GM23338 (cell line): ENCODE measurements around the gene FASTKD1. TPM values are rescaled to one million over a fixed set of nuclear protein-coding genes. Genes with fewer than 3 reads are reported as not detected.
"Not testable (repeated sequence)": the region's sequence is repeated elsewhere in the genome, so short reads cannot be mapped to it uniquely, and the experiment has no call there.

Source experiments
- ATAC-seq: fragments of 200-7000 bp; cut with Tn5 transposase; 3 replicates; pipeline ENCODE4 v1.9.1; 2020
- DNase-seq: peaks from one replicate; pipeline ENCODE4 v3.0.0-alpha.2; 2015; ENCODE audit warnings: low spot score
- H2AFZ ChIP-seq: fragments of 200-600 bp; sonication (generic); 2 replicates; pipeline ENCODE4 v1.8.0; 2016; ENCODE audit warnings: antibody characterized with exemption, mild to moderate bottlenecking, moderate library complexity
- H3F3A ChIP-seq: fragments of 200-600 bp; sonication (generic); replicated peaks from 2 replicates; pipeline ENCODE4 v1.8.0; 2017; ENCODE audit warnings: antibody characterized with exemption, mixed run types, low read depth
- H3K27ac ChIP-seq: fragments of 200-600 bp; sonication (generic); 2 replicates; pipeline ENCODE4 v1.6.1; 2016; ENCODE audit warnings: low read depth
- H3K27me3 ChIP-seq: fragments of 200-600 bp; sonication (generic); 2 replicates; pipeline ENCODE4 v1.8.0; 2016; ENCODE audit warnings: mild to moderate bottlenecking, mixed run types, moderate library complexity; ENCODE audit not compliant: insufficient read depth
- H3K36me3 ChIP-seq: fragments of 200-600 bp; sonication (generic); 2 replicates; pipeline ENCODE4 v1.8.0; 2016; ENCODE audit warnings: mild to moderate bottlenecking; ENCODE audit not compliant: insufficient read depth
- H3K4me1 ChIP-seq: fragments of 200-600 bp; sonication (generic); 2 replicates; pipeline ENCODE4 v1.8.0; 2016; ENCODE audit warnings: mild to moderate bottlenecking, moderate library complexity; ENCODE audit not compliant: insufficient read depth
- H3K4me2 ChIP-seq: fragments of 200-600 bp; sonication (generic); 2 replicates; pipeline ENCODE4 v1.7.1; 2017; ENCODE audit warnings: mixed run types
- H3K4me3 ChIP-seq: fragments of 200-600 bp; sonication (generic); 2 replicates; pipeline ENCODE4 v1.6.1; 2016; ENCODE audit warnings: mixed run types
- H3K79me2 ChIP-seq: fragments of 200-600 bp; sonication (generic); replicated peaks from 2 replicates; pipeline ENCODE4 v1.8.0; 2017; ENCODE audit warnings: mild to moderate bottlenecking; ENCODE audit not compliant: insufficient read depth
- H3K9me2 ChIP-seq: fragments of 200-600 bp; sonication (generic); 2 replicates; pipeline ENCODE4 v1.8.0; 2017; ENCODE audit not compliant: insufficient read depth
- H4K20me1 ChIP-seq: fragments of 200-600 bp; sonication (generic); replicated peaks from 2 replicates; pipeline ENCODE4 v1.8.0; 2017; ENCODE audit warnings: mild to moderate bottlenecking; ENCODE audit not compliant: insufficient read depth
- H3K27ac Mint-ChIP-seq: 2 replicates; pipeline ENCODE4 v1.8.0; 2020; ENCODE audit warnings: inconsistent platforms, mild to moderate bottlenecking, moderate library complexity, mixed read lengths
- H3K27me3 Mint-ChIP-seq: 3 replicates; pipeline ENCODE4 v1.8.0; 2022; ENCODE audit warnings: low read depth, mild to moderate bottlenecking, moderate library complexity, mixed read lengths, inconsistent platforms; ENCODE audit not compliant: insufficient read depth, poor library complexity
- H3K36me3 Mint-ChIP-seq: 3 replicates; pipeline ENCODE4 v1.8.0; 2021; ENCODE audit warnings: low read depth, mild to moderate bottlenecking, inconsistent platforms, moderate library complexity, mixed read lengths
- H3K4me1 Mint-ChIP-seq: 3 replicates; pipeline ENCODE4 v1.8.0; 2020; ENCODE audit warnings: mild to moderate bottlenecking, inconsistent platforms, mixed read lengths
- H3K4me3 Mint-ChIP-seq: 3 replicates; pipeline ENCODE4 v1.8.0; 2021; ENCODE audit warnings: moderate library complexity, mild to moderate bottlenecking, inconsistent platforms, mixed read lengths
- H3K9me3 Mint-ChIP-seq: 3 replicates; pipeline ENCODE4 v1.8.0; 2020; ENCODE audit warnings: moderate library complexity, mild to moderate bottlenecking, inconsistent platforms, mixed read lengths
- CREB1 ChIP-seq: fragments of 250-450 bp; sonication (Bioruptor Pico); IDR thresholded peaks from 2 replicates; pipeline ENCODE4 v1.5.0; 2020; ENCODE audit warnings: low read depth, mild to moderate bottlenecking, moderate library complexity
- EZH2 ChIP-seq: fragments of 200-600 bp; sonication (generic); IDR thresholded peaks from one replicate; pipeline ENCODE4 v1.8.0; 2017; ENCODE audit warnings: antibody characterized with exemption, mild to moderate bottlenecking, low read depth; ENCODE audit not compliant: unreplicated experiment
- ZNF114 ChIP-seq: fragments of 250-450 bp; sonication (Bioruptor Pico); IDR thresholded peaks from 2 replicates; pipeline ENCODE4 v1.5.0; 2020; ENCODE audit warnings: mild to moderate bottlenecking, moderate library complexity
- polyA plus RNA-seq: library from polyadenylated mRNA; unstranded; fragments of >200 nt; fragmentation: Nextera tagmentation; extraction: Ambion mirVana; gene quantifications from 2 replicates; pipeline ENCODE4 v1.2.1, GENCODE V29; 2016
- total RNA-seq: library from RNA; depleted of rRNA; stranded (reverse); fragments of >200 nt; shearing (Covaris generic); gene quantifications from 2 replicates; pipeline ENCODE4 v1.2.3, GENCODE V29; 2014
- TF ChIP-seq, protein P1 (sequence below): fragments of 250-450 bp; sonication (Bioruptor Pico); IDR thresholded peaks from 2 replicates; pipeline ENCODE4 v1.5.0; 2020; ENCODE audit warnings: mild to moderate bottlenecking, moderate library complexity
- TF ChIP-seq, protein P2 (sequence below): IDR thresholded peaks from 2 replicates; pipeline ENCODE4 v1.6.1; 2016; ENCODE audit warnings: antibody characterized with exemption

Gene FASTKD1
- total and polyA plus RNA-seq, 2 experiments from 2014 or later, result 49.0 to 53.3 TPM

DNA sequence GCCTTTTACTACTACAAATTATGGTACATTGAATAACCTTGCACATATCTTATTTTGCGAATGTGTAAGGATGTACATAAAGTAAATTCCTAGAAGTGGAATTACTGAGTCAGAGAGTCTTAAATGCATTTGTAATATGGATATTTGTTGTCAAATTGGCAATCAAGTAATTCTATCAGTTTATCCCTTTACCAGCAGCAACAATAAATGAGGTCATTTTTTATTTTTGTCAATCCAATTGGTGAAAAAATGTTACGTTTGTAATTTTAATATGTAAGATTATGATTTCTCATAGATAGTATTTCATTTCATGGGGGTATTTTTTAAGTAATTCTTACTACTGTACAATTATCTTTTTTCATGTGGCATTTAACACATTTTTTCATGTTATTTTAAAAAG, 25.3 kb upstream of the FASTKD1 start (continued):
- TF ChIP-seq, protein P1, sequence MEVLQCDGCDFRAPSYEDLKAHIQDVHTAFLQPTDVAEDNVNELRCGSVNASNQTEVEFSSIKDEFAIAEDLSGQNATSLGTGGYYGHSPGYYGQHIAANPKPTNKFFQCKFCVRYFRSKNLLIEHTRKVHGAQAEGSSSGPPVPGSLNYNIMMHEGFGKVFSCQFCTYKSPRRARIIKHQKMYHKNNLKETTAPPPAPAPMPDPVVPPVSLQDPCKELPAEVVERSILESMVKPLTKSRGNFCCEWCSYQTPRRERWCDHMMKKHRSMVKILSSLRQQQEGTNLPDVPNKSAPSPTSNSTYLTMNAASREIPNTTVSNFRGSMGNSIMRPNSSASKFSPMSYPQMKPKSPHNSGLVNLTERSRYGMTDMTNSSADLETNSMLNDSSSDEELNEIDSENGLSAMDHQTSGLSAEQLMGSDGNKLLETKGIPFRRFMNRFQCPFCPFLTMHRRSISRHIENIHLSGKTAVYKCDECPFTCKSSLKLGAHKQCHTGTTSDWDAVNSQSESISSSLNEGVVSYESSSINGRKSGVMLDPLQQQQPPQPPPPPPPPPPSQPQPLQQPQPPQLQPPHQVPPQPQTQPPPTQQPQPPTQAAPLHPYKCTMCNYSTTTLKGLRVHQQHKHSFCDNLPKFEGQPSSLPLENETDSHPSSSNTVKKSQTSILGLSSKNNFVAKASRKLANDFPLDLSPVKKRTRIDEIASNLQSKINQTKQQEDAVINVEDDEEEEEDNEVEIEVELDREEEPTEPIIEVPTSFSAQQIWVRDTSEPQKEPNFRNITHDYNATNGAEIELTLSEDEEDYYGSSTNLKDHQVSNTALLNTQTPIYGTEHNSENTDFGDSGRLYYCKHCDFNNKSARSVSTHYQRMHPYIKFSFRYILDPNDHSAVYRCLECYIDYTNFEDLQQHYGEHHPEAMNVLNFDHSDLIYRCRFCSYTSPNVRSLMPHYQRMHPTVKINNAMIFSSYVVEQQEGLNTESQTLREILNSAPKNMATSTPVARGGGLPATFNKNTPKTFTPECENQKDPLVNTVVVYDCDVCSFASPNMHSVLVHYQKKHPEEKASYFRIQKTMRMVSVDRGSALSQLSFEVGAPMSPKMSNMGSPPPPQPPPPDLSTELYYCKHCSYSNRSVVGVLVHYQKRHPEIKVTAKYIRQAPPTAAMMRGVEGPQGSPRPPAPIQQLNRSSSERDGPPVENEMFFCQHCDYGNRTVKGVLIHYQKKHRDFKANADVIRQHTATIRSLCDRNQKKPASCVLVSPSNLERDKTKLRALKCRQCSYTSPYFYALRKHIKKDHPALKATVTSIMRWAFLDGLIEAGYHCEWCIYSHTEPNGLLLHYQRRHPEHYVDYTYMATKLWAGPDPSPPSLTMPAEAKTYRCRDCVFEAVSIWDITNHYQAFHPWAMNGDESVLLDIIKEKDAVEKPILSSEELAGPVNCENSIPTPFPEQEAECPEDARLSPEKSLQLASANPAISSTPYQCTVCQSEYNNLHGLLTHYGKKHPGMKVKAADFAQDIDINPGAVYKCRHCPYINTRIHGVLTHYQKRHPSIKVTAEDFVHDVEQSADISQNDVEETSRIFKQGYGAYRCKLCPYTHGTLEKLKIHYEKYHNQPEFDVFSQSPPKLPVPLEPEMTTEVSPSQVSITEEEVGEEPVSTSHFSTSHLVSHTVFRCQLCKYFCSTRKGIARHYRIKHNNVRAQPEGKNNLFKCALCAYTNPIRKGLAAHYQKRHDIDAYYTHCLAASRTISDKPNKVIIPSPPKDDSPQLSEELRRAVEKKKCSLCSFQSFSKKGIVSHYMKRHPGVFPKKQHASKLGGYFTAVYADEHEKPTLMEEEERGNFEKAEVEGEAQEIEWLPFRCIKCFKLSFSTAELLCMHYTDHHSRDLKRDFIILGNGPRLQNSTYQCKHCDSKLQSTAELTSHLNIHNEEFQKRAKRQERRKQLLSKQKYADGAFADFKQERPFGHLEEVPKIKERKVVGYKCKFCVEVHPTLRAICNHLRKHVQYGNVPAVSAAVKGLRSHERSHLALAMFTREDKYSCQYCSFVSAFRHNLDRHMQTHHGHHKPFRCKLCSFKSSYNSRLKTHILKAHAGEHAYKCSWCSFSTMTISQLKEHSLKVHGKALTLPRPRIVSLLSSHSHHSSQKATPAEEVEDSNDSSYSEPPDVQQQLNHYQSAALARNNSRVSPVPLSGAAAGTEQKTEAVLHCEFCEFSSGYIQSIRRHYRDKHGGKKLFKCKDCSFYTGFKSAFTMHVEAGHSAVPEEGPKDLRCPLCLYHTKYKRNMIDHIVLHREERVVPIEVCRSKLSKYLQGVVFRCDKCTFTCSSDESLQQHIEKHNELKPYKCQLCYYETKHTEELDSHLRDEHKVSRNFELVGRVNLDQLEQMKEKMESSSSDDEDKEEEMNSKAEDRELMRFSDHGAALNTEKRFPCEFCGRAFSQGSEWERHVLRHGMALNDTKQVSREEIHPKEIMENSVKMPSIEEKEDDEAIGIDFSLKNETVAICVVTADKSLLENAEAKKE (CRISPR knock-in tag), result no peak
- TF ChIP-seq CREB1 (CRISPR knock-in tag), result no peak
- no peak for TF ChIP-seq EZH2
- TF ChIP-seq ZNF114 (CRISPR knock-in tag), result no peak
- TF ChIP-seq, protein P2, sequence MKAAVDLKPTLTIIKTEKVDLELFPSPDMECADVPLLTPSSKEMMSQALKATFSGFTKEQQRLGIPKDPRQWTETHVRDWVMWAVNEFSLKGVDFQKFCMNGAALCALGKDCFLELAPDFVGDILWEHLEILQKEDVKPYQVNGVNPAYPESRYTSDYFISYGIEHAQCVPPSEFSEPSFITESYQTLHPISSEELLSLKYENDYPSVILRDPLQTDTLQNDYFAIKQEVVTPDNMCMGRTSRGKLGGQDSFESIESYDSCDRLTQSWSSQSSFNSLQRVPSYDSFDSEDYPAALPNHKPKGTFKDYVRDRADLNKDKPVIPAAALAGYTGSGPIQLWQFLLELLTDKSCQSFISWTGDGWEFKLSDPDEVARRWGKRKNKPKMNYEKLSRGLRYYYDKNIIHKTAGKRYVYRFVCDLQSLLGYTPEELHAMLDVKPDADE, result no peak

DNA sequence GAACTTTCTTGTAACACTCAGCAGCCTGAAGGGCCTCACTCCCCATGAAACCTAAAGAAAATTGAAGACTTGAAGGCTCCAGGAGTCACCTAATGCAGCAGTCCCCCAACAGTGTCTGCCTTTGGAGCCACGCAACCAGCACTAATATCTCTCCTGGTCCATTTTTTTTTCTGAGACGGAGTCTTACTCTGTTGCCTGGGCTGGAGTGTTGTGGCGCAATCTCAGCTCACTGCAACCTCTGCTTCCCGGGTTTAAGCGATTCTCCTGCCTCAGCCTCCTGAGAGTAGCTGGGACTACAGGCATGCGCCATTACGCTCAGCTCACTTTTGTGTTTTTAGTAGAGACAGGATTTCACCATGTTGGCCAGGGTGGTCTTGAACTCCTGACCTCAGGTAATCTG, 22.9 kb upstream of the FASTKD1 start:
- H3K36me3 ChIP-seq, DNase-seq, H3K9me3 Mint-ChIP-seq, H3K27ac Mint-ChIP-seq, H3K27me3 ChIP-seq, H2AFZ ChIP-seq, H3K27ac ChIP-seq, H3K36me3 Mint-ChIP-seq, ATAC-seq, H3K4me1 Mint-ChIP-seq, H3K9me2 ChIP-seq, H3K4me3 Mint-ChIP-seq, H3F3A ChIP-seq, H3K4me2 ChIP-seq, H3K4me1 ChIP-seq, H3K4me3 ChIP-seq, H3K27me3 Mint-ChIP-seq: not testable (repeated sequence)
- Histone ChIP-seq H4K20me1 (peaks cover 47% of the 10 kb centered on the region), H3K79me2 (peaks cover 100% of the 10 kb centered on the region)
